ENCODE data around the gene CD33. TPM values are rescaled to one million over a fixed set of nuclear protein-coding genes. Genes with fewer than 3 reads are reported as not detected.

CD33 gene
- total and polyA plus RNA-seq, 2 of the 8 experiments (the other 6 are each of a cell fraction or from before 2014, with no cell fraction given) = 0.06 TPM; not detected in 1

- Histone ChIP-seq H3K9ac (replicated peaks in 1 of 4; ENCODE audit: extremely low read depth in 1 of 4, low read depth in 3 of 4, low read length in 3 of 4) (no peak overlapping the region), H3K4ac (replicated peaks; ENCODE audit: insufficient read length, low read depth, low read length) (no peak overlapping the region), H3K36me3 (ENCODE audit: control insufficient read depth in 2 of 4, insufficient read depth in 4 of 4, low read length in 3 of 4) (no peaks in the 10 kb centered on the region), H2BK12ac (ENCODE audit: low read depth, low read length) (no peak overlapping the region), H3K14ac (ENCODE audit: insufficient read length) (no peak overlapping the region), H4K8ac (ENCODE audit: extremely low read depth, insufficient read depth, low read length) (no peak overlapping the region), H3K9me3 (ENCODE audit: insufficient read depth in 2 of 2, low read depth in 1 of 2, low read length in 1 of 2) (peaks cover 0 to 8% of the 10 kb centered on the region in 2 experiments; a peak in 2 of 4 replicates), H3K79me2 (ENCODE audit: control insufficient read depth in 1 of 2, insufficient read depth in 2 of 2, low read length in 2 of 2) (no peaks in the 10 kb centered on the region), H2BK120ac (replicated peaks; ENCODE audit: low read depth, low read length) (no peak overlapping the region), H3K23me2 (ENCODE audit: low read depth, low read length) (no peaks in the 10 kb centered on the region), H3K18ac (ENCODE audit: extremely low read depth, low read length) (no peak overlapping the region), H3K27me3 (replicated peaks in 1 of 4; ENCODE audit: control insufficient read depth in 3 of 4, extremely low read depth in 1 of 4, insufficient read depth in 3 of 4, low read length in 3 of 4) (no peaks in the 10 kb centered on the region; a peak in 1 of 7 replicates), H2BK5ac (ENCODE audit: low read depth, low read length) (no peak overlapping the region), H3K23ac (ENCODE audit: insufficient read length) (no peak overlapping the region), H2AK5ac (ENCODE audit: low read depth, low read length) (no peak overlapping the region), H3K4me1 (replicated peaks in 1 of 4; ENCODE audit: control insufficient read depth in 3 of 4, insufficient read depth in 4 of 4, low read length in 3 of 4) (no peaks in the 10 kb centered on the region), H4K20me1 (replicated peaks in 1 of 2; ENCODE audit: control insufficient read depth in 1 of 2, insufficient read depth in 2 of 2, low read length in 2 of 2) (no peaks in the 10 kb centered on the region), H3K79me1 (ENCODE audit: low read depth, low read length) (no peaks in the 10 kb centered on the region), H3K27ac (ENCODE audit: low read depth, low read length) (no peak overlapping the region), H3K56ac (replicated peaks; ENCODE audit: insufficient read length, low read depth, low read length) (no peak overlapping the region), H4K5ac (ENCODE audit: insufficient read length, low read depth, low read length) (no peak overlapping the region), H2BK20ac (ENCODE audit: low read length) (no peak overlapping the region), H2AFZ (ENCODE audit: low read length) (no peak overlapping the region), H3K4me3 (ENCODE audit: extremely low read depth in 1 of 4, insufficient read depth in 2 of 4, low read depth in 3 of 4, low read length in 4 of 4) (no peak overlapping the region), H4K91ac (replicated peaks; ENCODE audit: insufficient read length, low read length) (no peak overlapping the region), H3K4me2 (ENCODE audit: insufficient read depth in 1 of 2, low read depth in 2 of 2, low read length in 2 of 2) (no peak overlapping the region), H2BK15ac (ENCODE audit: low read length) (no peak overlapping the region)
- no peak for TF ChIP-seq JUND (IDR thresholded peaks at IDR 0.05; ENCODE audit: low read length)
- no peak for TF ChIP-seq EZH2 (IDR thresholded peaks at IDR 0.05; ENCODE audit: low read depth, low read length, severe bottlenecking)
- no peak for TF ChIP-seq ZNF274 (IDR thresholded peaks at IDR 0.05; ENCODE audit: borderline replicate concordance, extremely low read depth, low read length)
- no peak for TF ChIP-seq SP1 (IDR thresholded peaks at IDR 0.05; ENCODE audit: low read depth, low read length)
- TF ChIP-seq KDM1A (IDR thresholded peaks at IDR 0.05; ENCODE audit: borderline replicate concordance, low read length) = no peak
- no peak for TF ChIP-seq BRCA1 (IDR thresholded peaks at IDR 0.05; ENCODE audit: low read depth, low read length)
- no peak for TF ChIP-seq TCF12 (IDR thresholded peaks at IDR 0.05; ENCODE audit: low read depth, low read length)
- TF ChIP-seq TAF1 (IDR thresholded peaks at IDR 0.05; ENCODE audit: low read depth, low read length) = no peak
- no peak for TF ChIP-seq CEBPB (IDR thresholded peaks at IDR 0.05; ENCODE audit: low read depth, low read length)
- TF ChIP-seq MAFK (IDR thresholded peaks at IDR 0.05; ENCODE audit: low read depth, low read length) = no peak
- no peak for TF ChIP-seq KDM4A (IDR thresholded peaks at IDR 0.05; ENCODE audit: low read depth, low read length, severe bottlenecking)
- TF ChIP-seq CBX5 (IDR thresholded peaks at IDR 0.05; ENCODE audit: low read depth, low read length) = no peak
- DNase-seq (ENCODE audit: low read depth in 1 of 2, low spot score in 2 of 2) = no peak
- no peak for FAIRE-seq
- ChIA-PET CTCF (ENCODE audit: partially characterized antibody) (interaction anchor here (1.2 kb wide), 1 partner anchor 49 kb away, joined by 3 read pairs; no protein-coding TSS in a partner anchor), POLR2A (ENCODE audit: partially characterized antibody) (no interaction called here)
- WGBS, 2 experiments (ENCODE audit: extremely low coverage in 1 of 2, insufficient coverage in 1 of 2, insufficient read length in 1 of 2, insufficient replicate concordance in 2 of 2, low coverage in 1 of 2, low lambda C conversion rate in 2 of 2, missing lambda C conversion rate in 1 of 2) = 83% methylated on average over 2 of the region's 2 CpGs; no CpG with 5 or more reads in 1 of the 2 experiments
Measured at GRCh38 chr19:51207747-51208146, 17.1 kb upstream of the CD33 start.
